ENCODE results near the gene TYW3.
"Not testable (repeated sequence)": the region's sequence is repeated elsewhere in the genome, so short reads cannot be mapped to it uniquely, and the experiment has no call there.

The TYW3 gene

DNA sequence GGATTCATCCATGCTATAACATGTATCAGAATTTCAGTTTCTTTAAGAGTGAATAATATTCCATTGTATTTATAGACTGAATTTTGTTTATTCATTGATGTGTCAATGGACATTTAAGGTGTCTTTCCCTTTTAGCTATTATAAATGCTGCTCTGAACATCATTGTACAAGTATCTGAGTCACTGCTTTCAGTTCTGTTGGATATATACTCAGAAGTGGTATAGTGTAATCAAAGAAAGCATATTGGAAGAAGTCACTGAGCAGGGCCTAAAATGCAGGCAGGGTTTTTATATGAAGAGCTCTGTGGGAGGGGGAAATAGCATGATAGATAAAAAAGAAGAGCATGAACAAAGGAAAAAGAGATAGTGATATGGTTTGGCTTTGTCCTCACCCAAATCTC is 22.5 kb downstream of the TYW3 start:
- Histone ChIP-seq H3K9me3 (ENCODE audit: control insufficient read depth in 2 of 2, low read length in 2 of 2) (no peaks in the 10 kb centered on the region), H3K4me1 (ENCODE audit: control insufficient read depth, insufficient read depth, low read length) (no peaks in the 10 kb centered on the region), H3K9ac (ENCODE audit: low read length in 2 of 2) (no peak overlapping the region), H3K27ac (ENCODE audit: low read length) (no peak overlapping the region), H3K27me3 (ENCODE audit: control insufficient read depth in 1 of 2, insufficient read depth in 2 of 2, low read length in 2 of 2) (no peaks in the 10 kb centered on the region), H3K36me3 (ENCODE audit: control insufficient read depth in 2 of 2, insufficient read depth in 2 of 2, low read length in 2 of 2) (peaks cover 24 to 30% of the 10 kb centered on the region in 2 donors), H3K4me3 (ENCODE audit: low read length in 2 of 2) (no peak overlapping the region)

DNA sequence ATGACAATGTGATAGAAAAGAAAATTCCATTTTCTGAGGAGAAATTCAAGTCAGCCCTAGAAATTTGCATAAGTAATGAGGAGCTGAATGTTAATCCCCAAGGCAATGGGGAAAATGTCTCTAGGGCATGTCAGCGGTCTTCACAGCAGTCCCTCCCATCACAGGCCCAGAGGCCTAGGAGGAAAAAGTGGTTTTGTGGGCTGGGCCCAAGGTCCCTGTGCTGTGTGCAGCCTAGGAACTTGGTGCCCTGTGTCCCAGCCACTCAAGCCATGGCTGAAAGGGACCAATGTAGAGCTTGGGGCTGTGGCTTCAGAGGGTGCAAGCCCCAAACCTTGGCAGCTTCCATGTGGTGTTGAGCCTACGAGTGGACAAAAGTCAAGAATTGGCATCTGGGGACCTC is 23.7 kb downstream of the TYW3 start:
- not testable (repeated sequence) for H3K4me1 ChIP-seq (ENCODE audit: control insufficient read depth, insufficient read depth, low read length); H3K27ac ChIP-seq (ENCODE audit: low read length); H3K9ac ChIP-seq (ENCODE audit: low read length in 2 of 2); H3K9me3 ChIP-seq (ENCODE audit: control insufficient read depth in 2 of 2, low read length in 2 of 2); H3K4me3 ChIP-seq (ENCODE audit: low read length in 2 of 2); H3K27me3 ChIP-seq (ENCODE audit: control insufficient read depth in 1 of 2, insufficient read depth in 2 of 2, low read length in 2 of 2)
- H3K36me3 ChIP-seq (ENCODE audit: control insufficient read depth in 2 of 2, insufficient read depth in 2 of 2, low read length in 2 of 2) = peaks cover 21 to 30% of the 10 kb centered on the region in 2 donors

DNA sequence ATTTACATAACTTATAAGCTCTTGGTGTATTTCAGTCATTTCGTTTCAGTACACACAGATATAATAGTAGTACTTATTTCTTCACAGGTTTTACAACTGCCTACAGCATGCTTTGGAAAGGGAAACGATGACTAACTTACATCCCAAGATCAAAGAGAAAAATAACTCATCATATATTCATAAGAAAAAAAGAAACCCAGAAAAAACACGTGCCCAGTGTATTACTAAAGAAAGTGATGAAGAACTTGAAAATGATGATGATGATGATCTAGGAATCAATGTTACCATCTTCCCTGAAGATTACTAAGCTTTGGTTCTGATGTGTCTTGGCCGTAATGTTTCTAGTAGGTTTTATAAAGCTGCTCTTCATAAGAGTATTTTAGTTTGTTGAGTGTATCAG is 30.9 kb downstream of the TYW3 start:
- Histone ChIP-seq H3K4me3 (ENCODE audit: low read length in 2 of 2) (no peak overlapping the region), H3K27ac (ENCODE audit: low read length) (no peak overlapping the region), H3K9ac (ENCODE audit: low read length in 2 of 2) (no peak overlapping the region), H3K4me1 (ENCODE audit: control insufficient read depth, insufficient read depth, low read length) (no peaks in the 10 kb centered on the region), H3K27me3 (ENCODE audit: control insufficient read depth in 1 of 2, insufficient read depth in 2 of 2, low read length in 2 of 2) (no peaks in the 10 kb centered on the region), H3K36me3 (ENCODE audit: control insufficient read depth in 2 of 2, insufficient read depth in 2 of 2, low read length in 2 of 2) (peaks cover 5 to 11% of the 10 kb centered on the region in 2 donors), H3K9me3 (ENCODE audit: control insufficient read depth in 2 of 2, low read length in 2 of 2) (no peaks in the 10 kb centered on the region)

DNA sequence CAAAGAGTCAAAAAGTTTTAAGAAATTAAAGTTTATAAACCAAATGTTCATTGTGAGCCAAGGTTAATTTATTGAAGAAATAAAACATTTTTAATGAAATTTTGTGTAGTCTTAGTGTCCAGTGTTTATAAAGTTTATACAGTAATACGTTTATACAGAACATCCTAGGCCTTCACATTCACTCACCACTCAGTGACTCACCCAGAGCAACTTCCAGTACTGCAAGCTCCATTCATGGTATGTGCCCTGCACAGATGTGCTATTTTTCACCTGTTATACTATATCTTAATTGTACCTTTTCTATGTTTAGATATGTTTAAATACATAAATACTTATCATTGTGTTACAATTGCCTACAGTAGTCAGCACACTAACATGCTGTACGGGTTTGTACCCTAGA is 33.6 kb downstream of the TYW3 start:
- Histone ChIP-seq H3K9me3 (ENCODE audit: control insufficient read depth in 2 of 2, low read length in 2 of 2) (no peaks in the 10 kb centered on the region), H3K36me3 (ENCODE audit: control insufficient read depth in 2 of 2, insufficient read depth in 2 of 2, low read length in 2 of 2) (peaks cover 4 to 6% of the 10 kb centered on the region in 2 donors)

DNA sequence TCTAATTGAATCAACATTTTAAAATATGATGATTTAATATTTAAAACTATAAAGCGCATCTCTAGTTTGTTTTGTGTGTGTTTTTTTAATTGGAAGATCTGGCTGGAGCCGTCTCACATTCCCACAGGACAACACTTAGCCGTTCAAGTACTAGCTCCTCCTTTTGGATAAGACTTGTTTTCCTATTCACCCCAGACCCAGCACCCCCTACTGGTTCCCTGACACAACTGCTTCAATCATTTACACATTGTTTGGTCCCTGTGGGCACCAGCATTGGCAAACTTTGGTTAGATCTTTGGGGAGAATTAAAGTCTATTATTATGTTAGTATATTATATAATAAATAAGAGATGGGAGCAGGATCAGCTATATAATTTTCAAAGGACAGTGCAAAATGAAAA is 34.5 kb downstream of the TYW3 start:
- no peaks in the 10 kb centered on the region for H3K4me1 ChIP-seq (ENCODE audit: control insufficient read depth, insufficient read depth, low read length)

More for the DNA sequence above, 33.6 kb downstream of the TYW3 start:
- no peak overlapping the region for H3K4me3 ChIP-seq (ENCODE audit: low read length in 2 of 2)
- no peak overlapping the region for H3K9ac ChIP-seq (ENCODE audit: low read length in 2 of 2)
- H3K27me3 ChIP-seq (ENCODE audit: control insufficient read depth in 1 of 2, insufficient read depth in 2 of 2, low read length in 2 of 2) = no peaks in the 10 kb centered on the region
- no peak overlapping the region for H3K27ac ChIP-seq (ENCODE audit: low read length)
- H3K4me1 ChIP-seq (ENCODE audit: control insufficient read depth, insufficient read depth, low read length) = no peaks in the 10 kb centered on the region

DNA sequence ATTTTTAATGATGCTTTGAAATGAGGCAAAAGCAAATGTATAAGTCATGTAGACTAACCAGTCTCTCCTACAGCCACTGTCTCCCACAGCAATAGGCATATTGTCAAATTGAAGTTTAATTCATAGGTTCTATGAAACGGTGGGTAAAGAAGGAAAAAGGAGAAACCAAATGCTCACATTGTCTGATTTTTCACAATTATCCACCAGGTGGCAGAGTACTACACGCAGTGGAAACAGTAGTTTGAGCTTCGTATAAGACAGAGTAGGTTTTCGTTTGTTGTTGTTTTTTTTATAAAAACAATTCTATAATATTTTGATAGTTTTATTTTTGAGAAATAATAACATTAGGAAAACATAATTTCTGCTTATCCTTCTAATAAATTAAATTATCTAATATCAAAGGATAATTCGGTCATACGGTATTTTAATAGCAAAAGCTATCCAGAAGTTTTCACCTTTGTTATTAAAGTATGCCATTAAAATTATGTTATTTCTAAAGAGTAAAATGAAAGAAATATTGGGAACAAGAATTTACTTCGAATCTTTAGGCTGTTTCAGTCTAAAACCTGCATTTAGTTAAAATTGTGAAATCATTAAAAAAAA is 39.1 kb downstream of the TYW3 start:
- Histone ChIP-seq H3K36me3 (ENCODE audit: control insufficient read depth in 2 of 2, insufficient read depth in 2 of 2, low read length in 2 of 2) (no peaks in the 10 kb centered on the region), H3K27ac (ENCODE audit: low read length) (no peak overlapping the region), H3K9ac (ENCODE audit: low read length in 2 of 2) (no peak overlapping the region), H3K27me3 (ENCODE audit: control insufficient read depth in 1 of 2, insufficient read depth in 2 of 2, low read length in 2 of 2) (peaks cover 0 to 3% of the 10 kb centered on the region in 2 donors), H3K4me3 (ENCODE audit: low read length in 2 of 2) (no peak overlapping the region), H3K4me1 (ENCODE audit: control insufficient read depth, insufficient read depth, low read length) (no peaks in the 10 kb centered on the region), H3K9me3 (ENCODE audit: control insufficient read depth in 2 of 2, low read length in 2 of 2) (no peaks in the 10 kb centered on the region)

More for the DNA sequence above, 34.5 kb downstream of the TYW3 start:
- H3K9ac ChIP-seq (ENCODE audit: low read length in 2 of 2) = no peak overlapping the region
- no peak overlapping the region for H3K27ac ChIP-seq (ENCODE audit: low read length)
- peaks cover 2 to 3% of the 10 kb centered on the region in 2 donors for H3K36me3 ChIP-seq (ENCODE audit: control insufficient read depth in 2 of 2, insufficient read depth in 2 of 2, low read length in 2 of 2)
- no peaks in the 10 kb centered on the region for H3K9me3 ChIP-seq (ENCODE audit: control insufficient read depth in 2 of 2, low read length in 2 of 2)
- H3K4me3 ChIP-seq (ENCODE audit: low read length in 2 of 2) = no peak overlapping the region
- no peaks in the 10 kb centered on the region for H3K27me3 ChIP-seq (ENCODE audit: control insufficient read depth in 1 of 2, insufficient read depth in 2 of 2, low read length in 2 of 2)

DNA sequence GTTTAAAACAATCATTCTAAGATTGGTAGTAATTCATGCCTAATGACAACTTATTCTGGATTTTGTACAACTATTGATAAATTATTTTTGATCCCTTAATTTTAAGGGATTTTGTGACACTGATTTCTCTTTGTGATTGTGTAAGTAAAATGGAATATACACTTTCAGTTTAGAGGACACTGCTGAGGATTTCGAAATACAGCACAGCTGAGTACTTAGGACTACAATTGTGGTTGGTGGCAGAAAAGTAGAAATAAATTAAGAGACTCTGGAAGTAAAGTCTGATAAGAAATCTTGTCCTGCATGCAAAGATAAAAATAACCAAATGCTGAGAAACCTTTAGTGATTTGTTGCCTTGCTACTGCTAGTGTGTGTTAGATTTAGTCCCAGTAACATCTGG is 40.0 kb downstream of the TYW3 start:
- Histone ChIP-seq H3K4me3 (ENCODE audit: low read length in 2 of 2) (no peak overlapping the region), H3K27ac (ENCODE audit: low read length) (no peak overlapping the region), H3K9me3 (ENCODE audit: control insufficient read depth in 2 of 2, low read length in 2 of 2) (no peaks in the 10 kb centered on the region), H3K36me3 (ENCODE audit: control insufficient read depth in 2 of 2, insufficient read depth in 2 of 2, low read length in 2 of 2) (no peaks in the 10 kb centered on the region), H3K27me3 (ENCODE audit: control insufficient read depth in 1 of 2, insufficient read depth in 2 of 2, low read length in 2 of 2) (peaks cover 0 to 3% of the 10 kb centered on the region in 2 donors), H3K4me1 (ENCODE audit: control insufficient read depth, insufficient read depth, low read length) (no peaks in the 10 kb centered on the region), H3K9ac (ENCODE audit: low read length in 2 of 2) (no peak overlapping the region)

DNA sequence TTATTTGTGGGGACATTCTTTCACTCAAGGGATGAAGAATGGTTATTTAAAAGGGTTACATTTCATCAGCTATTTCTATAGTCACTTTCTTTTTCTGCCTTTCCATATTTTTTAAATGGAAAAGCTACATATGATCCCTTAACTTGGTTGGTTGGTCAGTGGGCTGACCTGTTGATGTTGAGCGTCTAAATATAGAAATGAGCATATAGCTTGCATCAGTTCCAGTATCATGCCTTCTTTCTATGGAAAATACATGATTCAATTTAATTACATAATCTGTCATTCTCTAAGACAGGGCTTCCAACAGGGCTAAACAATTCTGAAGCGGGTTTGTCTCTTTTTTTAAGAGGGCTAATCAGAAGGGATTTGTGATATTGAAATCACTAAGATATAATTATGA is 40.6 kb downstream of the TYW3 start:
- Histone ChIP-seq H3K9ac (ENCODE audit: low read length in 2 of 2) (no peak overlapping the region), H3K36me3 (ENCODE audit: control insufficient read depth in 2 of 2, insufficient read depth in 2 of 2, low read length in 2 of 2) (no peaks in the 10 kb centered on the region), H3K9me3 (ENCODE audit: control insufficient read depth in 2 of 2, low read length in 2 of 2) (no peaks in the 10 kb centered on the region), H3K4me1 (ENCODE audit: control insufficient read depth, insufficient read depth, low read length) (no peaks in the 10 kb centered on the region), H3K27me3 (ENCODE audit: control insufficient read depth in 1 of 2, insufficient read depth in 2 of 2, low read length in 2 of 2) (peaks cover 0 to 3% of the 10 kb centered on the region in 2 donors), H3K27ac (ENCODE audit: low read length) (no peak overlapping the region), H3K4me3 (ENCODE audit: low read length in 2 of 2) (no peak overlapping the region)

DNA sequence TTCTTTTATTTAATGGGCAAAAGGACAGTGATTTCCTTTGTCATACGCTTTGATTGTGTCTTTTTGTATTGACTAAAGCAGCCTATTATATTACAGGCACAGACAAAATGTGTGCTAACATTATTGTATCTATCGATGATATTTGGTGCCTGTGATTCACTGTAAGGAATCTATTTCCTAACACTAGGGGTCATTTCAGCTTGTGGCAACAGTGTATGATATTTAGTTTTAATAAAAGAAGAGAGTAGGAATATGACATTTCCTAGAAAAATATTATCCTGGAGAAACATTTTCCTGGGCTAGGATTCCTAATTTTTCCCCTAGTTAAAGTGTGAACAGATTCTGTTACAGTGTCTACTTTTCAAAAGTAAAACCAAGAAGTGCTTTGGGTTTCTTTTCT is 42.8 kb downstream of the TYW3 start:
- Histone ChIP-seq H3K27ac (ENCODE audit: low read length) (no peak overlapping the region), H3K4me1 (ENCODE audit: control insufficient read depth, insufficient read depth, low read length) (no peaks in the 10 kb centered on the region), H3K4me3 (ENCODE audit: low read length in 2 of 2) (no peak overlapping the region), H3K27me3 (ENCODE audit: control insufficient read depth in 1 of 2, insufficient read depth in 2 of 2, low read length in 2 of 2) (peaks cover 0 to 3% of the 10 kb centered on the region in 2 donors), H3K9ac (ENCODE audit: low read length in 2 of 2) (no peak overlapping the region), H3K9me3 (ENCODE audit: control insufficient read depth in 2 of 2, low read length in 2 of 2) (no peaks in the 10 kb centered on the region), H3K36me3 (ENCODE audit: control insufficient read depth in 2 of 2, insufficient read depth in 2 of 2, low read length in 2 of 2) (no peaks in the 10 kb centered on the region)

DNA sequence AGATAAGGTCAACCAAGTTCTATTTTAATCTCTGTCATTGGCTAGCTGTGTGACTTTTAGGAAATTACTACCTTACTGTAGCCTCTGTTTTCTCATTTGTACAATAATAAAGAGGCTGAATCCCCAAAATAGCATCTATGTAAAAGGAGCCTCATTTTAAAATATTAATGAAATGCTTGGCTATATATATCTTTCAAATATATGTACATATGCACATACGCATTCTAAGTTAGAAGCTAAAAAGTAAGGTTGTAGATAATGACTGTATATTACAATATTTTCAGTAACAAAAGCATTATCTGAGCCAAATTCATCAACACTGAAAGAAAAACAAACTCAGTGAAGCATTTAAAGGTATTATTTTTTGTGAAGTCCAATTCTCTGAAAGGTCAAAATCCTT is 44.6 kb downstream of the TYW3 start:
- Histone ChIP-seq H3K9ac (ENCODE audit: low read length in 2 of 2) (no peak overlapping the region), H3K4me1 (ENCODE audit: control insufficient read depth, insufficient read depth, low read length) (no peaks in the 10 kb centered on the region), H3K27ac (ENCODE audit: low read length) (no peak overlapping the region), H3K27me3 (ENCODE audit: control insufficient read depth in 1 of 2, insufficient read depth in 2 of 2, low read length in 2 of 2) (peaks cover 0 to 4% of the 10 kb centered on the region in 2 donors), H3K36me3 (ENCODE audit: control insufficient read depth in 2 of 2, insufficient read depth in 2 of 2, low read length in 2 of 2) (no peaks in the 10 kb centered on the region), H3K4me3 (ENCODE audit: low read length in 2 of 2) (no peak overlapping the region), H3K9me3 (ENCODE audit: control insufficient read depth in 2 of 2, low read length in 2 of 2) (no peaks in the 10 kb centered on the region)

DNA sequence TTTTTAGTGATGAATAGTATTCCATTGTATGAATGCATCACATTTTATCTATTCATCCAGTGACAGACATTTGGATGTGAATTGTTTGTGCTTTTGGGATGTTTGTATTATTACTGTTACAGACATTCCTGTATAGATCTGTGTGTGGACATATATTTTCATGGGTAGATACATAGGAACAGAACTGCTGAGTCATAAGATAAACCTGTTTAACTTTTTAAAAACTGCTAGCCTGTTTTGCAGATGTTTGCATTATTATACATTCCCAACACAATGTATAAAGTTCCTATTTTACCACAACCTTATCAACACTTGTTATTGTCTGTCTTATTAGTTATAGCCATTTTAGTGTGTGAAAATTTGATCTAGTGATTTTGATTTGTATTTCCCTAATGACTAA is 46.8 kb downstream of the TYW3 start:
- Histone ChIP-seq H3K27me3 (ENCODE audit: control insufficient read depth in 1 of 2, insufficient read depth in 2 of 2, low read length in 2 of 2) (peaks cover 0 to 3% of the 10 kb centered on the region in 2 donors), H3K36me3 (ENCODE audit: control insufficient read depth in 2 of 2, insufficient read depth in 2 of 2, low read length in 2 of 2) (no peaks in the 10 kb centered on the region), H3K4me1 (ENCODE audit: control insufficient read depth, insufficient read depth, low read length) (no peaks in the 10 kb centered on the region), H3K27ac (ENCODE audit: low read length) (no peak overlapping the region), H3K9me3 (ENCODE audit: control insufficient read depth in 2 of 2, low read length in 2 of 2) (no peaks in the 10 kb centered on the region), H3K4me3 (ENCODE audit: low read length in 2 of 2) (no peak overlapping the region), H3K9ac (ENCODE audit: low read length in 2 of 2) (no peak overlapping the region)

Data from stomach smooth muscle (tissue), 2 donors.